Activated effector memory CD4-positive, alpha-beta T cell treated with anti-CD3 and anti-CD28 coated beads, Interleukin-2, amount 50 U/mL, for 16 hours (primary cell): Measurements from ENCODE around the gene SPRR2F.

Source experiments
- DNase-seq: peaks from one replicate; pipeline ENCODE4 v3.0.0-alpha.2; 2020

The SPRR2F gene

GRCh38 chr1:153072806-153073726 is 40.2 kb downstream of the SPRR2F start:
- no peak for DNase-seq

GRCh38 chr1:153071511-153071910 is 41.8 kb downstream of the SPRR2F start, which contains the start of gene SPRR2B:
Gene SPRR2B, minus strand, starts transcription at chr1:153071611. Its CDS starts 772 bp downstream, at chr1:153070839.
- DNase-seq = no peak

- DNase-seq = no peak
These were observed 43.1 kb downstream of the SPRR2F start for GRCh38 chr1:153070243-153070642.
